SKM-1 treated with dmso at 0.1 percent for 144 hours (cell line): ENCODE results near the gene PACS1.
"Not testable (repeated sequence)": the region's sequence is repeated elsewhere in the genome, so short reads cannot be mapped to it uniquely, and the experiment has no call there.

Experiments
- DNase-seq: peaks from one replicate; lab custom pipeline; 2025; ENCODE audit not compliant: unreplicated experiment; lab: John Stamatoyannopoulos, UW

PACS1 gene

GRCh38 chr11:66069715-66070603 is at the start of gene PACS1:
Gene PACS1 (plus strand): TSS chr11:66070272. CDS start chr11:66070487, 215 bp downstream.
- DNase-seq: peak; percentile 25

DNA sequence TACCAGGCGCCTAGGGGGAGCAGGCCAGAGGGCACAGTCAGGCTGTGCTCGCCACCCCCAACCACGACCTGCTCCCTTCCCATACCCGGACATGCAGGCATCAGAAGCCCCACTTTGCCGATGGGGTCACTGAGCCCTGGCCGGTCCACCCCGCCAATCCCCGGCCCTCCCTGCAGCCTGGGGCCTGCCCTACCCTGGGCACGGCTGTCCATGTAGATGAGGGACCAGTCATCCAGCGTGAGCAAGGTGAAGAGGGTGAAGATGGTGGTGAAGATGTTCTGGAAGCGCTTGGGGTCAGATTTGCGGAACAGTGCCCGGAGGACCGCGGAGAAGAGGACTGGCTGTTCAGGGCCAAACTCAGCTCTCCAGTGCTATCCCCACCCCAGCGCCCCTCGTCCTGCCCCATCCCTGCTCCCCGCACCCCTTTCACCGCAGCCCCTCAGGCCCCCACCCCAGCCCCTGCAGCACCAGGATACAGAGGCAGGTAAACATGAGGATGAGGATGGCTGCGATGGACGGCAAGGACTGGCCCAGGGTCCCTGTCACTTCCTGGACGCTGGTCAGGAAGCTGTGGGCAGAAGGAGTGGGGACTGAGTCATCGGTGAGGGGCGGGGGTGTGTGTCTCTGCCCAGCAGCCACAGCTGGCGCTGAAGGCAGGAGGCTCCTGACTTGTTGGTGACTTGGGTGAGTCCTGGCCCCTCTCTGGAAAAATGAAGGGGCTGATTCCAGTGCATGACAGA is 49.3 kb upstream of the PACS1 start:
- peak; percentile 61 for DNase-seq

DNA sequence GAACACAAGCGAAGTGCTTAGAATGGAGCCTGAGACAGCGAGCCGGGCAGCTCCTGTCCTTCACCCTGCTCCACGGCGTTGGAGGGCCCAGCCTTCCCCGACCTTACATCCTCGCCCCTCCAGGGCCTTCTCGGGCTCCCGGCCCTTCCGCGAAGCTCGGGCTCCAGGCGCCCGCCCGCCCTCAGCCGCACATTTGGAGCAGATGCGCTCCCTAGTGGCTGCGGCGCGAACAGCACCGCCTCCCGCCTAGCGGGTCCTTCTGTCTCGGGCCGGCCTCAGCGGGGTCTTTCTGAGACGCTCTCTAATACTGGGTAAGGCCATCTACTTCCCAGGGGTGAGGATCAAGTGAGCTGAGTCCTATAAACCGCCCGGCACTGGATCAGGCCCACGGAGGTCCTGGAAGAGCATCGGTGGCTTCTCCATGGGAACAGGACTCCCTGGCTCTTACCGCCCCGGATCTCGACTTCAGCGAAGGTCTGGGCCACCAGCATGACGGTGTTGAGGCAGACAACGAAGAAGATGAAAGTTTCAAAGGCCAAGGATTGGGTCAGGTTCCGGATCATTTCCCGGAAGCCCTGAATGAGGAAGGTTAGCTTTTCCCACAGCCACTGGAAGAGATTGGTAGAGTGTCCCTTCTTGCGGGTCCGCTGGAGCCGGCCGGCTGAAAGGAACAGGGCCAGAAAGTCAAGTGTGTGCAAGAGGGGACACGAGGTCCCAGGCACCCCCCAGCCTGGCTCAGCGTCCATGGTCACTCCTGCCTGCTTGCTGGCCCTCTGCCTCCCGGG is 47.5 kb upstream of the PACS1 start:
- peak; percentile 60 for DNase-seq

DNA sequence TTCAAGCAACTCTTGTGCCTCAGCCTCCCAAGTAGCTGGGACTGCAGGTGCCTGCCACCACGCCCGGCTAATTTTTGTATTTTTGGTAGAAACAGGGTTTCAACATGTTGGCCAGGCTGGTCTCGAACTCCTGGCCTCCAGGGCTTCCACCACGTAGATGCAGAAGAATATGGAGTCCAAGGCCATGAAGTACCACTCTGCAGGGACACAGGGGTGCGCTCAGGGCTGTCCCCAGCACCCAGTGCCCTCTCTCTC is 47.0 kb upstream of the PACS1 start:
- DNase-seq: not testable (repeated sequence)

DNA sequence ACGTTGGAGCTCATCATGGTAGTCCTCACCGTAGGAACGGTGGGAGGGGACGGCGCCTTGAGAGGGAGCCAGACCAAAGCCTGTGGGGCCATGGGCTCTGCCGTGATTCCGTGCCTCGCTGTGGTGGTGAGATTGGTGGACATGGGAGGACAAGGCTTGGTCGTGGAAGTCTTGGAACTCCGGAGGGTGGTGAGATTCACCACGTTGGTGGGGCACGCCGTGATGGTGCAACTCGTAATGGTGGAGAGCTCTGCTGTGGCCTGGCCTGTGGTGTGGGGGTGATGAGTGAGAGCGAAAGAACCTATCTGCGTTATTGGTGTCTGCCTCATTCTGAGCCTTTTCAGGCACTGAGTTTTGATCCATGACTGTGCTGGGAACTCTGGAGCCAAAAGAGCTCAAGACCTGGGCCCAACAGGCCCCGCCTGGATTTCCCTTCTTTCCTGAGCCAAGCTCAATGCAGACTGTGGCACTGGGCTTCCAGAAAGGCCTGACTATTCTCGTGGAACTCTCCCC is 44.0 kb upstream of the PACS1 start, which contains the start of gene CATSPER1:
TSS of gene CATSPER1 (minus strand) at position 463 of the 513 bp plus-strand sequence. CDS start at position 363, 100 bp downstream.
- no peak for DNase-seq

GRCh38 chr11:66032957-66033735 is 36.9 kb upstream of the PACS1 start:
- DNase-seq: no peak

DNA sequence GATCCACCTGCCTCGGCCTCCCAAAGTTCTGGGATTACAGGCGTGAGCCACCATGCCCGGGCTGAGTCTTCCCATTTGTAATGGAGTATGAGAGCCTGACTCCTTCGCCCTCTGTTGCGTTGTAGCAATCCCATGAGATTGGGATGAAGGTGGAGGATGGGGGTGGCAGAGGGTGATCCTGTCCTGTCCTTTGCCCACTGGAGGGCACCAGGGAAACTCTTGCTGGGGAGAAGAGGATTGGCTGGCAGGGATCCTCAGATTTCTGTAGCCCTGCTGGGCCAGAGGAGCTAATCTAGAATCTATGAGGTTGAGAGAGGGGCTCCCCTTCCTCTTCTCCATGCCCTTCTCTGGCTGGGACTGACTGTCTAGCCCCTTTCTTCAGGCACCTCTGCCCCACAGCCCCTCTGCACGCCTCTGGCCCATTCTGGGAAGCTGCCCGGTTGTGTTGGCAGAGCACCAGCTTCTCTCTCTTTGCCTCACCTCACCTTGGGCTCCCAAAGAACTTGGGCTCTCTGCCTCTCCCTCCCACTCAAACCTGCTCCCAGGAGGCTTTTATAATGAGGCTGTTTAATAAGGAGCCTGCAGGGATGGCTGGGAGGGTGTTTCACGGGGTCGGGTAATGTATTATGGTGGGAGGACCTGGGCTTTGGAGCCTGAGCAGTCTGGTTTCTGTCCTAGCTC is 34.3 kb upstream of the PACS1 start:
- DNase-seq: no peak

DNA sequence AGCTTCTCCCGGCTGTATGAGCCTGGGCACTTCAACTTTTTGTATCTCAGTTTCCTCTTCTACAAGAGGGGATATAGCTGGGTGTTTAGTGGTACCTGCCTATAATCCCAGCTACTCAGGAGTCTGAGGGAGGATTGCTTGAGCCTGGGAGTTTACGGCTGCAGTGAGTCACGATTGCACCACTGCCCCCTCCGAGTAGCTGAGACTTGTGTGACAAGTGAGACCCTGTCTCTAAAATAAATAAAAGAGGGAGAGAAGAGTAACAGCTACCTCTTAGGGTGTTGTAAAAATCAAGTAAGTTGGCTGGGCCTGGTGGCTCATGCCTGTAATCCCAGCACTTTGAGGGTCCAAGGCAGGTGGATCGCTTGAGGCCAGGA is 33.8 kb upstream of the PACS1 start:
- no peak for DNase-seq

GRCh38 chr11:66037327-66037726 is 32.7 kb upstream of the PACS1 start:
- DNase-seq: no peak

- DNase-seq: no peak
Observed at GRCh38 chr11:66039765-66040164, 30.3 kb upstream of the PACS1 start.

GRCh38 chr11:66042227-66042995 is 27.7 kb upstream of the PACS1 start:
- no peak for DNase-seq

- no peak for DNase-seq
Observed at GRCh38 chr11:66042996-66043906, 26.8 kb upstream of the PACS1 start.

GRCh38 chr11:66044757-66045156 is 25.3 kb upstream of the PACS1 start:
- no peak for DNase-seq

GRCh38 chr11:66045177-66045639 is 24.9 kb upstream of the PACS1 start:
- peak; percentile 53 for DNase-seq

DNA sequence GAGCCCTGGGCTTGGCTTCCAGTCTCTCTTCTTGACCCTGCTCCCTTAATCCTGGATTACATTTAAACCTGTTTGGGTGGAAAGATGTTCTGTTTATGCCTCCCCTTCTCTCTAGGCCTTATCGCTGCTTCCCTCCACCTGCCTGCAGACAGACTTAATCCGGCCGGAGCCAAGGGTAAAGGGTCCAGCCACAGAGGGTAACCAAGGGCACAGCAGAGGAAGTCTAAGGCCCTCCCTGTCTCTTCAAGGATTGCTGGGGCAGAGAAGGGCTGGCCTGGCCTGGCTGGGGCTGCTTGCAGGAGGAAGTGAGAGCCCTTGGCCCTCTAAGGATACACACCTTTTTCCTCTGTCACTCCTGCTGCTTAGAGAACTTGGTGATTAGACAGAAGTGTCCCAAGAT is 23.2 kb upstream of the PACS1 start:
- no peak for DNase-seq

DNA sequence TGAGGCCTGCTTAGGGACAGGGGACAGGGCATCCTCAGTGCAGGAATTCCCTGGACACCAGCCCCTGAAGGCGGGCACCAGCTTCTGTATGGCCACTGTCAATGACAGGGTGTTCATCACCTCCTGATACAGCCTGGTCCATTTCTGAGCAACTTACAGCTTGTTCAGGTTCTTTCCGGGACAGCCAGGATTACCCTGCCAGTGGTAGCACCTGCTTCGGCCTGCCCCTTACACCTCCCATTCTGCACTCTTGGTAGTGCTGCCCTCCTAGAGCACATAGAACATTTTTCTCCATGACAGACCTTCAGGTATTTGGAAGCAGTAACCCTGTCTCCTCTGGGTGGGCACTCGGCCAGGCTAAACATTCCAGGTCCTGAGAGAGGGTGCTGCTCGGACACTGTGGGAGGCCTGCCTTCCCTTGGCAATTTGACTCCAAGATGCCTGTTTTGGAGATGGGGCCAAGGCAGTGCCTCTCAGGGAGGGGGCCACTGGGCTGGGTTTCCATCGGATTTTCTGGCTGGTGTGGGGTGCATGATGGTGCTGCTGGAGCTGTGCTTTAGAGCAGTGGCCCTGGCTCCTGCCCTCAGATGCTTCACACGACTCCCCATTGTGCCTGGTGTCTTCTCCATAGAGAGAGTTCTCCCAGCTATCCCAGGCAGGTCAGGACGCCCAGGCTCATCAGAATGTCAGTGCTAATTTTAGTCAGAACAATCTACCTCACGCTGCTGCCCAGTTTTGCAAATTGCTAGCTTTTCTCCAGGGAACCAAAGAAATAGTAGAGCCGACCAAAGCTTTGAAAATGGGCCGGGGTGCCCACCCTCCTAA is 22.3 kb upstream of the PACS1 start:
- DNase-seq: no peak
